ENCODE data around the gene PROB1. TPM values are rescaled to one million over a fixed set of nuclear protein-coding genes. Genes with fewer than 3 reads are reported as not detected.

Gene PROB1
- total and polyA plus RNA-seq, 9 of the 15 experiments (the other 6 are each of a cell fraction or from before 2014, with no cell fraction given): 0.01 to 1.8 (median 0.47) TPM

GRCh38 chr5:139403787-139404483 lies 9.0 kb upstream of the PROB1 start, which contains the start of gene SPATA24 (continued):
- TF ChIP-seq RFX5 (IDR thresholded peaks at IDR 0.05; ENCODE audit: low read depth, low read length): no peak
- no peak for TF ChIP-seq NR0B1 (IDR thresholded peaks at IDR 0.05; ENCODE audit: partially characterized antibody)
- no peak for TF ChIP-seq SIX5 (IDR thresholded peaks at IDR 0.05; ENCODE audit: borderline replicate concordance in 1 of 2, insufficient read depth in 1 of 2, low read depth in 1 of 2, low read length in 2 of 2)
- TF ChIP-seq ATF3 (IDR thresholded peaks at IDR 0.05): peak; percentile 90
- no peak for TF ChIP-seq ATF3 (CRISPR knock-in tag; conservative IDR thresholded peaks at IDR 0.05)
- no peak for TF ChIP-seq PHTF2 (CRISPR knock-in tag; IDR thresholded peaks at IDR 0.05)
- TF ChIP-seq ZNF609 (CRISPR knock-in tag; IDR thresholded peaks at IDR 0.05; ENCODE audit: borderline replicate concordance): no peak
- no peak for TF ChIP-seq DNMT1 (IDR thresholded peaks at IDR 0.05)
- TF ChIP-seq CBX5 (IDR thresholded peaks at IDR 0.05; ENCODE audit: borderline replicate concordance, low read depth): no peak
- peak; percentile 46; the same call in 1 of the 2 replicates for TF ChIP-seq KLF6 (CRISPR knock-in tag; IDR thresholded peaks at IDR 0.05; ENCODE audit: borderline replicate concordance)
- TF ChIP-seq SMAD2 (IDR thresholded peaks at IDR 0.05; ENCODE audit: low read depth, low read length): no peak
- TF ChIP-seq SRSF3 (IDR thresholded peaks at IDR 0.05; ENCODE audit: insufficient read depth, low read length): no peak
- no peak for TF ChIP-seq GTF2F1 (IDR thresholded peaks at IDR 0.05; ENCODE audit: low read depth, low read length)
- no peak for TF ChIP-seq ZBTB8A (IDR thresholded peaks at IDR 0.05; ENCODE audit: partially characterized antibody)
- TF ChIP-seq NRF1 (conservative IDR thresholded peaks at IDR 0.05 in 1 of 2, IDR thresholded peaks at IDR 0.05 in 1 of 2): peak; percentile 47 to 57
- TF ChIP-seq BCOR (IDR thresholded peaks at IDR 0.05): no peak
- TF ChIP-seq TRIM28 (IDR thresholded peaks at IDR 0.05): 0 out of 2 replicates have a peak, but pooled peaks have one; percentile 40
- TF ChIP-seq ZBTB26 (CRISPR knock-in tag; IDR thresholded peaks at IDR 0.05): no peak
- peak; percentile 67 for TF ChIP-seq DACH1 (IDR thresholded peaks at IDR 0.05; ENCODE audit: partially characterized antibody)
